LoVo (cell line): ENCODE measurements around the gene LEF1.
A peak's percentile ranks its signal among the peaks of the same experiment; 100 is the strongest.

Experiments used
- DNase-seq: peaks from one replicate; pipeline ENCODE4 v3.0.0-alpha.2; 2016; ENCODE audit warnings: low spot score

Gene LEF1

GRCh38 chr4:108168671-108169523 is at the start of gene LEF1:
Gene LEF1 (minus strand): TSS chr4:108168932. CDS start chr4:108167767, 1,165 bp downstream.
- peak; percentile 78 for DNase-seq

DNA sequence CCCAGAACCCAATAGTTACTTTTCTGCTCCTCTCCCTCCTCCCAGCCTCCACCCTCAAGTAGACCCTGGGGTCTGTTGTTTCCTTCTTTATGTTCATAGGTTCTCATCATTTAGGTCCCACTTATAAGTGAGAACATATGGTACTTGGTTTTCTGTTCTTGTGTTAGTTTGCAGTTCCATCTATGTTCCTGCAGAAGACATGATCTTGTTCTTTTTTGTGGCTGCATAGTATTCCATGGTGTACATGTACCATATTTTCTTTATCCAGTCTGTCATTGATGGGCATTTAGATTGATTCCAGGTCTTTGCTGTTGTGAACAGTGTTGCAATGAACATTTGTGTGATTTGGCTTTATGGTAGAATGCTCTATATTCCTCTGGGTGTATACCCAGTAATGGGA is 47.8 kb upstream of the LEF1 start:
- no peak for DNase-seq

DNA sequence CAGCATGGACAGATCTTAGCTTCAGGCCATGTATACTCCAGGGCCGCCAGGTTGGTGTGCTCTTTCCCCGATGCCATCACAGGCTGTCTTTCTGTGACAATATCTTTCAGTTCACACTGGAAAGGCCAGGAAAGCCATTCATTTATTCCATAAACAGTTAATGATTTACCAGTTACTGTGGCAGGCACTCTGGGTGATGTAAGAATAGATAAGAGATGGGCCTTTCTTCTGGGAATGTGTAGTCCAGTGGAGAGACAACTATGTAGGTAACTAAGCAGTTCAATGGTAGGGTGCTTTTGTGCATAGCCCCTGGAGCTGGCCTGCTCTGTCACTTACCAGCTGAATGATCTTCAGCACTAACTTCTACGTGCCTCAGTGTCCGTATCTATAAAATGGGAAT is 46.3 kb upstream of the LEF1 start:
- peak; percentile 50 for DNase-seq

DNA sequence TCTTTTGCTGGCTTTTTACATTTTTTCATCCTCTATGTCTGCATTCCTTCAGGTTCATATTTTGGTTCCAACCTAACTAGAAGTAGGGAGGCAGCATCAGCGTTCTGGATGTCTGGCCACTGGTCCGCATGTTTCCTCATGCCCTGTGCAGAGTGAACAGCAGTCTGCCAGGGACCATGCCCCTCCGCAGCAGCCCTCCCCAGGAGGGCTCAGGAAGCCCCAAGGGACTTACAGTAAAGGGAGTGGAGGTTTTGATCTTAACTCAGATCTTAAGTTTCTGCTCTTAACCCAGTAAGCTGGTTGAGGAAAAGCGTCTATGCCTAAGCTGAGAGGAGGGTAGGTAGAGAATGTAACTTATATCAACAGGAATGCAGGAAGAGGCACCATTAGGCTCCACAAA is 45.0 kb upstream of the LEF1 start:
- DNase-seq = no peak

GRCh38 chr4:108213308-108213707 is 44.6 kb upstream of the LEF1 start:
- DNase-seq = no peak

DNA sequence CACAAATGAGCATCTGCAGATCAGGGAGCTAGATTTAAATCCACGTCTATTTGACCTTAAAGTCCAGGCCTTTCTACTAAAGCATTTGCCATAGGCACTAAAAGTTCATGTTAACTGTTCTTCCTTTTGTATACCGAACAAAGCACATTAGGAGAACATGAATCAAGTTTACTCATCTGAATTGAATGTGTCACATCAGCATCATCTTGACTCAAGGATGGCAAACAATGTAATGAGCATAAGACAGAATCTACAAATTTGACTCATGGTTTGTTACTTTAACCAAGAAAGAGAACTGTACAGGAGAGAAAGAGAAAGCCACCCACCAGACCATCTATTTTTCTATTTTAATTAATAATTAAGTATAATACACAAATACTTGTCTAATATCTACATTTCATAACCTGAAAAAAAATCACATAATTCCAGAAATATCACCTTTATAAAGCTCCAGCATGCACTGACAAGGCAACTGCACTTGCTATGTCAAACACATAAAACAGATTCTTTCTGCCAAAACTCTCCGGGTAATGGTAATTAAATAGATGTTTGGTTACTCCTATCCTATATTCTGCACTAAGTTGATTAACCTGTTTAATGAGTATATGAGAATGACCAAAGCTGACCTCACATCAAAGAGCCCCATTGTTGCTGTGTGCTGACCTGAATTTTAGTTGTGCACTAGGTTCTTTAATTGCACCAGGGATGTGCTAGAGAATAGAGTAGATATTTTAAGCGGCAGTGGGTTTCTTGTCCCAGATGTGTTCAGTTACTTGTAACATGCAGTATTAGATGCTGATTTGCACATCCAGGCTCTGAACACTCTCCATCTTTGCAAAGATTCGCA is 42.5 kb upstream of the LEF1 start:
- DNase-seq = no peak

DNA sequence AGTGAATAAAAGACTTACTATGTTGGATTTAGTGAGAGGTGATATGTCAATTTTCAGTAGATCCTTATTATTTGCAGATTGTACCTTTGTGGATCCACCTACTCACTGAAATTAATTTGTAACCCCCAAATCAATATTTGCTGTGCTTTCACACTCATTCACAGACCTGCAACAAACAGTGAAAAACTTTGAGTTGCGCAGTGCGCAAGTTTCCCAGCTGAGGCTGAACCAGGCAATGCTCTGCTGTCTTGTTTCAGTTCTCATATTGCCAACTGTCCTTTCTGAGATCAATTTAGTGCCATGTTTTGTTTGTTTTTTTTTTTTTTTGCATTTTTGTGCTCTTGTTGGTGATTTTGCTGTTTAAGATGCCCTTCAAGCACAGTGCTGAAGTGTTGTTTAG is 40.8 kb upstream of the LEF1 start:
- DNase-seq = no peak

DNA sequence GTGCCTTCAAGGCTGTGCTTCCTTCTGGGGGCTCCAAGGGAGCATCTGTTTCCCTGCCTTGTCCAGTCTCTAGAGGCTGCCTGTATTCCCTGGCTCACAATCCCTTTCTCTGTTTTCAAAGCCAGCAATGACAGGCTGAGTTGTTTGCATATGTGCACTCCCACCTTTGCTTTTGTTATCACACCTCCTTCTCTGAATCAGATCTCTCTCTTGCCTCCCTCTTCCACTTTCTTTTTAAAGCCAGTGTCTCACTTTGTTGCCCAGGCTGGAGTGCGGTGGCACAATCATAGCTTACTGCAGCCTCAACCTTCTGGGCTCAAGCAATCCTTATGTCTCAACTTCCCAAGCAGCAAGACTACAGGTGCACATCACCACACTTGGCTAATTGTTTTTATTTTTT is 37.1 kb upstream of the LEF1 start:
- no peak for DNase-seq

DNA sequence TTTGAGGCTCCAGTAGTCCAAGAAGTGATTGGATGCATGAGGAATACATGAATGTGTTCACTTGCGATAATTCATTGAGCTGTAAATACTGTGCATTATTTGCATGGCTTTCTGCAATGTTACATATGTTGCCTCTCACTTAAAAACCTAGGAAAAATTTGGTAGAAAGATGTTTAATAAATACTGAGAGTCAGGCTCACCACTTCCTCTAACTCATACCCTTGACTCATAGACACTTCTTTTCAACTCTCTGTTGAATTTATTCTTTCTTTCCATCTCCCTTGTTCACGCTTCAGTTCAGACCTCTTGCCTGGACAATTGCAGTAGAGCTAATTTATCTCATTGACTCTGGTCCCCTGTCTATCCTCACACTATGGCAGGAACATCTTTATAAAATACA is 35.8 kb upstream of the LEF1 start:
- DNase-seq = no peak

DNA sequence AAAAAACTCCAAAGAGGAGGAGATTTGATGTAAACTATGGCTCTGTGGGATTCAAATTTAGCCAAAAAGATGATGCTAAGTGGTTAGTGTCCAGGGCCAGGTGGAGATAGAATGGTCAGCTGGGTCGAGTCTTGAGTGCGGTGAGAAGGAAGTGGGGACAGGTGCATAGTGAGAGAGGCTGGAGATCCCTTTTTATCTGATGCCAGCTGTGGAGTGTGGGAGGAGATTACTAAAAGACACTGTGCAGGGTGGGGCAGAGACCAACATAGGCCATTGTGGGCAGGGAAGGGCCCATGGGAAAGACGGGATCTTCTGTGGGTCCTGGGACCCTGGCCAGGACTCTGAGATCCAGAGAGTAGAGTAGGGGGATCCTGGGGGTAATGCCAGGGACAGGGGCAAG is 34.6 kb upstream of the LEF1 start:
- DNase-seq = no peak

DNA sequence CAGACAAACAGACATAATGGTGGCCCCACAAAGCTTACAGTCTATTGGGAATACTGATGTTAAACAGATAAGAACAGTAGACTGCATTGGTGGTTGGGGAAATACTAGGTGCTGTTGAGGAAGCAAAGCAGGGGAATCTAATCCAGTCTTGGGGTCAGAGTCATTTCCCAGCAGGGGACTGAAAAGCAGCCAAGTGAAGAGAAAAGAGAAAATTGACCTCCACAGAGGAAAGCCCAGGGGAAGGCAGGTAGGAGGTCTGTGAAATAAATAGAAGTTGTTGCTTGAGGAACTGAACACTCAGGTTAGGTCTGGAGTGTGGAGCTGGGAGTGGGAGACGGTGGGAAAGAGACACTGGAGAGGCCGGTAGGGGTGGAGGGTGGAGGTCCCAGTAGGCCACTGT is 33.0 kb upstream of the LEF1 start:
- no peak for DNase-seq

DNA sequence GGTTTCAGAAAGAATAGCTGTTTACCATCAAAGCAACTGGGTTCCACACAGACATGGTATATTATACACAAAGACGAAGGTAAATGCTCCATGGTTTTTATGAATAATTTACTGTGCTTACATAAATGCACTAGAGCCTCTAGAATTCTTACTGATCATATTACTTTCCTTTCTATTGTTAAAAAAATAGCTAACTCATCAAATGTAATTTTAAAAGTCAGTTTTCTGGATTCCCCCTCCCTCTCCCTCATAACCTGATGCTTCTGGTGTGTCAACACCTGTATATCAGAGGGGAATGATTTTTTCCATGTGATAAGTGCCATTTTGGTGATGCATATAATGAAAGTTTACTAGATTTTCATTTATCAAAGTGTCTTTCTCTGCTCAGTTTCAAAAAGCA is 31.1 kb upstream of the LEF1 start:
- DNase-seq = no peak

DNA sequence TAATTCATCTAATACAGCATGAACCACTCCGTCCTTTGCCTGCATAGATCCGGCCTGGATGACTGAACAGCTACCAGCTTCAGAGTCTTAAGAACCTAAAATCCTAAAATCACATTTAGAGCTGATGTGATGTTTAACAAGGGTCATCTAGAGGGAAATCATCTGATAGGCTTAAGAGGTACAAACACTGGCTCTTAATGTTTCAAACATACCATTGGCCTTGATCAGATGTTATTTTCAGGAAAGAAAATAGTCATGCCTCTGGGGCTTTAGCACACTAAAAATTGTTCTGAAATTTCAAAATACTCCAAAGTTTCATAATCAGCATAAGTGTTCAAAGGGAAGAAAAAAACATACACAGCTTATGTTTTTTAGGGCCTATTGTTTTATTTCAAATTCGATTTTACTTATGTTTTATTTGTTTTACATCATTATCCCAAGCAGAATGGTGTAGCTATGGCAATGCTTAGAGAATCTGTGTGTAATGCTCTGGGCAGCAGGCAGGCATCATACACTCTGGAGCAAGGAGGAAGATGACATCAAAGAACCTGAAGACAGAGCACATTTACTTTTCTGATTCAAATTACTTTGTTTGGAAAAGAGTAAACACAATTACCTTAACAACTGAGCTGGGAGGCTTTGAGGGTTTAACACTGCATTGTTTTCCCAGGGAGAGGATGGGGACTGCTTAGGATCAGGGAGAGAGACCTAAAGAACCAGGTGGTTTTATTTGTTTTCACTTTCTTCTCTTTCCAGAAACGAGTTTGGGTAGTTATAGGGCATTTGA is 25.3 kb upstream of the LEF1 start:
- DNase-seq = no peak

DNA sequence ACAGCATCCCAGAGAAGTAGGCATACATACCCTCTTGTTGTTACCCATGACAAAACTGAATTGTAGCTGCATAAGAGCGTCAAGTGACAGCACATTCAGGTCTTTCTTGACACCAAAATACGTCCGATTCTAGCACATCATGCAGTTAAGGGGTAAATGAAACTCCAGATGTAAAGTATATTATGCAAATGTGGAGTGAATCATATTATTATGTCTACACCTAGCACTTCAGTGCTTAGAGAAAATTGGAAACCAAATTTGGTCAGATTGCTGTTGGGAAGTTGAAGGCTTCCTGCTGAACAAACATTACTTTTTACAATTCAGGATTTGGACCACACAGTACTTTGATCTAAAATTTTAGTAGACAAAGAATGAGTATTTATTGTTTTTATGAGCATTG is 24.2 kb upstream of the LEF1 start:
- DNase-seq = no peak

DNA sequence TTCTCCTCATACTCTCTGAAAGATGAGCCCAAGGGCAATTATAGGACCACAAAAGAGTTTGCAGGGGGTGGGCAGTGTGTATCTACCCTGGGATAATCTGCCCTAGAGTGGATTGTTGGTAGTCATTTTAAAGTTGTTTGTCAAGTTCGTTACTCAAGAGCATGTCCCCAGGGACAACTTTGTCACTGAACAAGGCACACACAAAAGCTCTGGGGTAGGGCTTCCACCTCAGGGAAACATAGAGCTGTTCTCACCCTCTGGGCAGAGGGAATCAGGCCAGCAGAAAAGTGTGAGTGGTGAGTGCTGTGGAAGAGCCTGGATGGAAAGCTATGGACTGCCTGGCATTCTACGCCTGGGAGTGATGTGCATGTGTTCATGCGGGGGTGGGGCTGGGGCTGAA is 23.3 kb upstream of the LEF1 start:
- DNase-seq = no peak

- no peak for DNase-seq
These were observed 22.7 kb upstream of the LEF1 start for GRCh38 chr4:108191269-108191914.

GRCh38 chr4:108188770-108189169 is 20.0 kb upstream of the LEF1 start:
- DNase-seq = no peak

- no peak for DNase-seq
These were observed 16.5 kb upstream of the LEF1 start for GRCh38 chr4:108185252-108185651.

DNA sequence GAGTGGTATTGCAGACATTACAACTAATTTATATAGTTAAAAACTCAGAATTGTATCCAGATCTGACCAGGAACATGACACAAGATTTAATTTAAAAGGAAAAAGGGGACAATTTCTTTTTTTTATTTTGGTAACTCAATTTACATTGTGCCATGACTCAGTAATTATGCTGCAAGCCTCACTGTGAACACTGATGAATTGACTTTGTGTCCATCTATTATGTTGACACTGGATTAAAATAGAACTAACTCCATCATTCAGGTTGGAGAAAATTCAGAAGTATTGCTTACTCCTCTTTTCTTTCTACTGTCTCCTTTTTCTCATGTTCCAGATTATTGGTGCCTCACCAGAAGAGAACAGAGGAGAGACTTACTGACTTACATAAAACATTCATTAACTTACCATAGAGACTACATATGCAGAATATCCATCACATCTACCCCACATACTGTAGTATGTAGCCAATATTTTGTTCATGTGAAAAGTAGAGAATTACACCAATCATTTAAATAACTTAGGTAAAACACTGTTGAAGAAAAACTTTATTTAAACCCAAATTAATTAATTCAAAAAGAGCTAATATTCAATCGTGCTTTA is 15.8 kb upstream of the LEF1 start:
- DNase-seq = no peak

GRCh38 chr4:108181704-108182103 is 13.0 kb upstream of the LEF1 start:
- DNase-seq = no peak

DNA sequence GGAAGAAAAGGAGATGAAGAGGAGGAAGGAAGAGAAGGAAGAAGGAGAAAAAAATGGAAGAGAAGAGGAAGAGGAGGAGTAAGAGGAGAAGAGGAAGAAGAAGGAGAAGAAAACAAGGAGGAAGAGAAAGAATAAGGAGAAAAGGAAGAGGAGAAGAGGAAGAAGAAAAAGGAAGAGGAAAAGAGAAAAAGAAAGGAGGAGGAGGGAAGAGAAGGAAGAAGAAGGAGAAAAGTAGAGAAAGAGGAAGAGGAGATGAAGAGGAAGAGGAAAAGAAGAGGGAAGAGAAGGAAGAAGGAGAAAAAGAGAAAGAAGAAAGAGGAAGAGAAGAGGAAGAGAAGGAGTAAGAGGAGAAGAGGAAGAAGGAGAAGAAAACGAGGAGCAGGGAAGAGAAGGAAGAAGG is 11.8 kb upstream of the LEF1 start:
- no peak for DNase-seq

DNA sequence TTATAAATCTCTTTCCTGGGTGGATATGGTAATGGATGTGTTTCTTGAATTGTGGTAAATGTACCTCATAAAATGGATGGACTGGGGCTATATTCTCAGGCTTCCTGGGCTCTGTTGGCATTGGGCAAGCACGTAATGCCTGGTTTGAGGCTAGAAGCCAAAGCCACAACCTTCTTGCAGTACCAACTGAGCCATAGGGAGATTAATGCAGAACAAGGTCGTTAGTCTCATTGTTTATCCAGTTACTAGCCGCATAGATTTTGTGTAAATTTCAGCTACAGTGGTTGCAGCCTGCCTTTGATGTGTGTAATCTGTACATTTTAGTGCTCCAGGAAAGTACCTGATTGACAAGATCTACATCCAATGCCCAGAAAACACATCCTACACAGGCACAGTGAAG is 7.2 kb upstream of the LEF1 start:
- DNase-seq = no peak
